CD4-positive, alpha-beta T cell (primary cell): Measurements from ENCODE around the gene ARSI. TPM values are rescaled to one million over a fixed set of nuclear protein-coding genes. Genes with fewer than 3 reads are reported as not detected.

Source experiments
- ATAC-seq: fragments of 200-7000 bp; cut with Tn5 transposase; one replicate; pipeline ENCODE4 v1.10.0; 2022; ENCODE audit warnings: mild to moderate bottlenecking; ENCODE audit not compliant: poor library complexity
- CTCF ChIA-PET: fragments of 350-600 bp; sonication (Branson Sonifier 250); formaldehyde crosslinking; loops from one replicate; lab custom pipeline; 2021; ENCODE audit warnings: antibody characterized with exemption, inconsistent platforms; lab: Charles Lee
- POLR2A ChIA-PET: fragments of 350-600 bp; sonication (Branson Sonifier 250); formaldehyde crosslinking; loops from one replicate; lab custom pipeline; 2021; ENCODE audit warnings: antibody characterized with exemption, inconsistent platforms; lab: Charles Lee
- DNase-seq, 14 experiments: peaks; one replicate each; pipeline ENCODE4 v3.0.0-alpha.2; 2013 to 2020; ENCODE audit warnings: mixed read lengths in 2 of 14
- H3K27ac ChIP-seq, 2 donors: one replicate each; pipeline versions ENCODE4 v1.5.1 to v1.7.0; 2013; ENCODE audit warnings: low read length in 2 of 2, low read depth in 1 of 2, mild to moderate bottlenecking in 1 of 2
- H3K27me3 ChIP-seq, 2 experiments: 1 replicate in 1 of 2; 2 replicates in 1 of 2; pipeline versions ENCODE4 v1.6.1 to v1.7.0; 2013; ENCODE audit warnings: low read length in 2 of 2, control low read depth in 1 of 2, mild to moderate bottlenecking in 1 of 2, moderate library complexity in 1 of 2; ENCODE audit not compliant: insufficient read depth in 2 of 2, control insufficient read depth in 1 of 2
- H3K36me3 ChIP-seq: one replicate; pipeline ENCODE4 v1.6.1; 2013; ENCODE audit warnings: low read length, control low read depth; ENCODE audit not compliant: insufficient read depth
- H3K4me1 ChIP-seq: one replicate; pipeline ENCODE4 v1.6.1; 2013; ENCODE audit warnings: low read length, control low read depth; ENCODE audit not compliant: insufficient read depth
- H3K4me3 ChIP-seq: one replicate; pipeline ENCODE4 v1.5.1; 2013; ENCODE audit warnings: mild to moderate bottlenecking, low read length, moderate library complexity
- H3K9me3 ChIP-seq, 2 experiments: 1 replicate in 1 of 2; 2 replicates in 1 of 2; pipeline versions ENCODE4 v1.6.1 to v1.7.0; 2013; ENCODE audit warnings: low read length in 2 of 2, mild to moderate bottlenecking in 2 of 2, control low read depth in 1 of 2, moderate library complexity in 1 of 2; ENCODE audit not compliant: control insufficient read depth in 1 of 2, insufficient read depth in 1 of 2
- H3K27ac Mint-ChIP-seq: one replicate; pipeline ENCODE4 v1.8.0; 2020; ENCODE audit warnings: mixed read lengths
- H3K27me3 Mint-ChIP-seq: one replicate; pipeline ENCODE4 v1.8.0; 2021; ENCODE audit warnings: mixed read lengths
- H3K36me3 Mint-ChIP-seq: one replicate; pipeline ENCODE4 v1.8.0; 2021; ENCODE audit warnings: low read depth, mixed read lengths
- H3K4me1 Mint-ChIP-seq: one replicate; pipeline ENCODE4 v1.8.0; 2021; ENCODE audit warnings: low read depth, mixed read lengths
- H3K4me3 Mint-ChIP-seq: one replicate; pipeline ENCODE4 v1.8.0; 2020; ENCODE audit warnings: mild to moderate bottlenecking, mixed read lengths
- H3K9me3 Mint-ChIP-seq: one replicate; pipeline ENCODE4 v1.8.0; 2020; ENCODE audit warnings: mixed read lengths
- CTCF ChIP-seq: fragments of 200-600 bp; IDR thresholded peaks from one replicate; pipeline ENCODE4 v1.8.0; 2022; ENCODE audit warnings: antibody characterized with exemption, mild to moderate bottlenecking
- intact Hi-C, 2 experiments: fragments of 100-400 bp; cut with DNase I in 1 of 2; cut with micrococcal nuclease in 1 of 2; formaldehyde crosslinking; loops; one replicate each; pipeline versions ENCODE4 v1.15.1 to v1.9.0; 2023 to 2025; cut with DNase I, micrococcal nuclease
- total RNA-seq, 174 experiments: library from RNA in 2 of 174; stranded (reverse) in 2 of 174; gene quantifications; one replicate each; pipeline ENCODE4 v1.2.3 and lab custom pipeline; 2021 to 2026

The ARSI gene
- total RNA-seq, 2 experiments from 2014 or later: 0.22 to 0.56 TPM

- Histone ChIP-seq H3K9me3 (no peaks in the 10 kb centered on the region), H3K4me3 (no peak overlapping the region), H3K27ac (no peak overlapping the region), H3K36me3 (no peaks in the 10 kb centered on the region), H3K27me3 (peaks cover 2 to 5% of the 10 kb centered on the region in 2 experiments), H3K4me1 (no peaks in the 10 kb centered on the region)
- Mint-ChIP-seq H3K4me3 (no peak overlapping the region), H3K27ac (no peak overlapping the region), H3K27me3 (peaks cover 17% of the 10 kb centered on the region), H3K9me3 (no peaks in the 10 kb centered on the region), H3K4me1 (no peaks in the 10 kb centered on the region), H3K36me3 (no peaks in the 10 kb centered on the region)
- TF ChIP-seq CTCF: no peak
- no peak for ATAC-seq
- ChIA-PET POLR2A (no interaction called here), CTCF (no interaction called here)
- no peak for DNase-seq
- intact Hi-C loops: no loop called here
Observed at GRCh38 chr5:150295172-150295634, 7.5 kb downstream of the ARSI start.

- Mint-ChIP-seq H3K4me1 (no peaks in the 10 kb centered on the region), H3K27me3 (peaks cover 11% of the 10 kb centered on the region), H3K9me3 (no peaks in the 10 kb centered on the region), H3K27ac (no peak overlapping the region), H3K4me3 (no peak overlapping the region), H3K36me3 (no peaks in the 10 kb centered on the region)
- Histone ChIP-seq H3K4me1 (no peaks in the 10 kb centered on the region), H3K27ac (no peak overlapping the region), H3K36me3 (no peaks in the 10 kb centered on the region), H3K4me3 (no peak overlapping the region), H3K9me3 (no peaks in the 10 kb centered on the region), H3K27me3 (peaks cover 0 to 2% of the 10 kb centered on the region in 2 experiments)
- DNase-seq (no peak), ATAC-seq (no peak)
- CTCF ChIA-PET: no interaction called here
- POLR2A ChIA-PET: no interaction called here
- TF ChIP-seq CTCF: no peak
- intact Hi-C loops: no loop called here
Observed at GRCh38 chr5:150294551-150295071, 8.1 kb downstream of the ARSI start.

GRCh38 chr5:150293091-150293941, 9.4 kb downstream of the ARSI start:
- CTCF ChIA-PET: no interaction called here

More at GRCh38 chr5:150293091-150293941, 9.4 kb downstream of the ARSI start:
- Mint-ChIP-seq H3K27me3 (peaks cover 5% of the 10 kb centered on the region), H3K27ac (no peak overlapping the region), H3K4me3 (no peak overlapping the region), H3K36me3 (no peaks in the 10 kb centered on the region), H3K9me3 (no peaks in the 10 kb centered on the region), H3K4me1 (no peaks in the 10 kb centered on the region)
- TF ChIP-seq CTCF: no peak
- POLR2A ChIA-PET: no interaction called here
- H3K4me1 ChIP-seq: no peaks in the 10 kb centered on the region
- ATAC-seq: no peak
- intact Hi-C loops: no loop called here
- no peak overlapping the region for H3K27ac ChIP-seq
- H3K27me3 ChIP-seq: no peaks in the 10 kb centered on the region
- H3K4me3 ChIP-seq: no peak overlapping the region
- DNase-seq: no peak
- H3K36me3 ChIP-seq: no peaks in the 10 kb centered on the region
- H3K9me3 ChIP-seq: no peaks in the 10 kb centered on the region
